Stimulated activated CD8-positive, alpha-beta memory T cell treated with anti-CD3 and anti-CD28 coated beads, Interleukin-7, amount 100 ng/mL, for 24 hours (primary cell): ENCODE measurements around the gene ENTPD1.
"Not testable (repeated sequence)": the region's sequence is repeated elsewhere in the genome, so short reads cannot be mapped to it uniquely, and the experiment has no call there.

Source experiments
- DNase-seq: peaks from one replicate; pipeline ENCODE4 v3.0.0-alpha.2; 2020; ENCODE audit warnings: low read depth

ENTPD1 gene

DNA sequence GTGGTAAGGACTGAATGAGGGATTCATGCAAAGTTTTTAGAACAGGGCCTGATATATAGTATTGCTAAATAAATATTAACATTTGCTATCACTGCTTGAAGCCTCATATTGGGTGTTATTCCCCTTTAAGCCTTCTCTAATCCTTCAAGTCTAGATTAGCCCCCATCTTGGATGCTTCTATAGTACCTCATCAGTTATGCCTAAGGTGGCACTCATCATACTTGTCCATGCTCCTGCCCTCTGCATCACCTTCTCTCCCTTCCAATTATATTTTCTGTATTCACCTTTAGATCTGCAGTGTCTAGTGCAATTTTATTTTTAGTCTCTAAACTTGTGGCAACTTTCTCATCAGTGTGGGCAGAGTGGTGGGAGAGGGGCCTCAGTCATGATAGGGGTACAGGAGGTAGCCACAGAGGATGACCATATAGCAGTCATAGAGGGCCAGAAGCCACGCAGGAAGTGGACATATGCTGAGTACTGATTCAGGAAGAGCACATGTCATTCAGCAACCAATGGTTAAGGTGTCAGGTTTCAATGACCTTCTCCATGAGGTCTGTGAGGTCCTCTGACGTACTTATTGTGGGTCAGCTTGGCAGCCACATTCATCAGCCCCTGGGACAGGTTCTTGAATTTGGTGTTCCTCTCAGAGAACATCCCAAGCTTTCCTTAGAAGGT, 2.5 kb downstream of the ENTPD1 start:
- DNase-seq = no peak

DNA sequence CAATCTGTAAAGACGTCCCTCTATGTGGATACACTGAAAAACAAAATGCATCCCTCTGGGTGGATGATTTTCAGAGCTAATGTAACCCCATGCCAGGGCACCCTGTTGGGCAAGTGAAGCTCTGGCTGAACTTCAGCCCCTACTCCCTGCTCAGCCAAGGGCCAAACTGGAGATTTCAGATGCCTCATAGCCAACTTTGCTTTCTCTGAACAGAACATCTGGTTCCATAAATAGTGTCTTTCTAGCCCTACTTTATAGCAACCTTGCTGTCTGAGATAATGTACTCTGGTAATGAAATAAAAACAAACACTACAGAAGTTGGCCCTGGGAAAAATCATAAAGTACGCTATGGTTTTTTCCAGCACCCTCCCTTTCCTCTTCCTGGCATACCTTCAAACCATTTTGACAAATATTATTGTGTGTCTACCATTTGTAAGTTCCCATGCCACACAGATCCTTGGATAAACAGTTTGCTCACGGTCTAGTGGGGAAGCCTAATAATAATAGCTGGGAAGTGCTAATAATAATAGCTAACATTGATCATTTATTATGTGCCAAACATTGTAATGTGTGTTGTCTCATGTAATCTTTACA, 3.4 kb downstream of the ENTPD1 start:
- no peak for DNase-seq

DNA sequence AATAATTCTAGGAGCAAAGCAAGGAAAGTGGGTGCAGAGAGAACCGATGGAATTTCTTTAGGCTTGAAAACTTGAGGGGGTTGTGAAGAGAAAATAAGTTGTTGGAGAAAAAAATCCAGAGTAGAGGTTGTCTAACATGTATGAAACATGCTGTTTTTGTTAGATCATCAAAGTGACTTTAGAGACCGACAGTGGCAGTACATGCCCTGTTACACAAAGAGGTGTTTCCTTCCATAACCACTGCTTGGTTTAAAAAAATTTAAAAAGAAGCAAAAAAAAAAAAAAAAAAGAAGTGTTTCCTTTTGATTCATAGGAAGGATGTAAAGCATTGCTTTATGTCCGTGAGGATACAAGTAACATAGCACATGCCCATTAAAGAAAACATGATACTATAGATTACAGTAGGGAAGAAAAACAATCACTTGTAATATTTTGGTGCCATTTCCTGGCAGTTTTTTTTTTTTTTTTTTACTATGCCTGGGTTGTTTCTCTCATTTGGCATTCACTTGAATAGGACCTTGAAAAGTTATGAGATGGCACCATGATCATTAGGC, 6.1 kb downstream of the ENTPD1 start:
- DNase-seq = no peak

DNA sequence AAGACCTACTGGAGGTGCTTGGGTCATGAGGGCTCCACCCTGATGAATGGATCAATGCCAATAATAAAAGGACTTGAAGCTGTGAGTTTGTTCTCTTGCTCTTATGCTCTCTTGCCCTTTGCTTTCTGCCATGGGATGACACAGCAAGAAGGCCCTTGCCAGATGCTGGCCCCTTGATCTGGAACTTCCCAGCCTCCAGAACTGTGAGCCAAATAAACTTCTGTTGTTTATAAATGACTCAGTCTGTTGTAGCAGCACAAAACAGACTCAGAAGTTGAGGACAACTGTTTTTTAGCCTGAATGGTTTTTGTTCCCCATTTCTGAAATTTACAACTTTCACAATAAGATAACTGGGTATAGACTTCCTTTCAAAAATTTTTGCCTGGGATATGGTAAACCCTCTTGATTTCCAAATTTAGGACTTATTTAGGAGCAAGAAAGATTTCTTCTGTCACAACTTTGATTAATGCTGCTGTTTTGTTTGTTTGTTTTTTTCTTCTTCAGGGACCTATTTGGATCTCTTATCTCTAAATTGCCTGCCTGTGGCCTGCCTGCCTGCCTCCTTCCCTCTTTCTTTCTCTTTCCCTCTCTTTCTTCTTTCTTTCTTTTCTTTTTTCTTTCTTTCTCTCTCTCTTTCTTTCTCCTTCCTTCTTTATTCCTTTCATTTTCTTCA, 12.1 kb downstream of the ENTPD1 start:
- DNase-seq = no peak

DNA sequence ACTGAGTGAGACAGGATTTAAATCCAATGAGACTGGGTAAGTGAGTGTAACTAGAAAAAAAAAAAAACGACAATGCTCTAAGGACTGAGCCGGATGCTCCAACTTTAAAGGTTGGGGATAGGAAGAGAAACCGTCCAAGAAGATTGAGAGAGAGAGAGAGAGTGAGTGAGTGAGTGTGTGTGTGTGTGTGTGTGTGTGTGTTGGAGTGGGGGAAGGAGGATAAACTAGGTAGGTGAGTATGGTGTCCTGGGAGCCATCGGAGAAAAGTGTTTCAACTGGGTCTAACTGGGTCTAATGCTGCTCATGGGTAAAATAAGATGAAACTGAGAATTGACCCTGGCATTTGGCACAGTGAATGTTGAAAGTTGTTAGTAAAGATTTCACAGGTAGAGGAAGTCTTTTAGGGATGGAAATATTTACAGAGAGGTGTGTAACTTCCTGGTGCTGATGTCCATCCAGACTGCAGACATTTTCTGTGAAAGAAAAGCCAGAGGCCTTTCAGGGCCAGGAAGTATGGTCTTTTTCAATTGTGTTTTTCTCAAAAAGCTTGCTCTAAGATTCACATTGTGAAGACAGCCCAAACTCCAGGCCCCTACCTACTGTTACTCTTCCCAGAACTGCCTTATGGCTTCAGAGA, 14.2 kb downstream of the ENTPD1 start:
- DNase-seq = no peak

DNA sequence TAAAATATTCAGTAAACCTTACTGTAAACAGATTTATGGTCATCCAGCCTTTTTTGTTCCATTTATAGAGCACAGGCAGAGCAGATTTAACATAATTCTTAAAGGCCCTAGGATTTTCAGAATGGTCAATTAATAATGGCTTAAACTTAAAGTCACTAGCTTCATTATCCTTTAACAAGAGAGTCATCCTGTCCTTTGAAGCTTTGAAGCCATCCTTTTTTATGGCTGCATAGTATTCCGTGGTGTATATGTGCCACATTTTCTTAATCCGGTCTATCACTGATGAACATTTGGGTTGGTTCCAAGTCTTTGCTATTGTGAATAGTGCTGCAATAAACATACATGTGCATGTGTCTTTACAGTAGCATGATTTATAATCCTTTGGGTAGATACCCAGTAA, 17.5 kb downstream of the ENTPD1 start:
- not testable (repeated sequence) for DNase-seq

DNA sequence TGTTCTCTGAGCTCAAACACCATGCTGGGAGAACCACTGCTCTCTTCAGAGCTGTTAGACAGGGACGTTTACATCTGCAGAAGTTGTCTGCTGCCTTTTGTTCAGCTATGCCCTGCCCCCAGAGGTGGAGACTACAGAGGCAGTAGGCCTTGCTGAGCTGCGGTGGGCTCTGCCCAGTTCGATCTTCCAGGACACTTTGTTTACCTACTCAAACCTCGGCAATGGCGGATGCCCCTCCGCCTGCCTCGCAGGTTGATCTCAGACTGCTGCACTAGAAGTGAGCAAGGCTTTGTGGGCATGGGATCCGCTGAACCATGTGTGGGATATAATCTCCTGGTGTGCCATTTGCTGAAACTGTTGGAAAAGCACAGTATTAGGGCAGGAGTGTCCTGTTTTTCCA, 21.7 kb downstream of the ENTPD1 start:
- not testable (repeated sequence) for DNase-seq

DNA sequence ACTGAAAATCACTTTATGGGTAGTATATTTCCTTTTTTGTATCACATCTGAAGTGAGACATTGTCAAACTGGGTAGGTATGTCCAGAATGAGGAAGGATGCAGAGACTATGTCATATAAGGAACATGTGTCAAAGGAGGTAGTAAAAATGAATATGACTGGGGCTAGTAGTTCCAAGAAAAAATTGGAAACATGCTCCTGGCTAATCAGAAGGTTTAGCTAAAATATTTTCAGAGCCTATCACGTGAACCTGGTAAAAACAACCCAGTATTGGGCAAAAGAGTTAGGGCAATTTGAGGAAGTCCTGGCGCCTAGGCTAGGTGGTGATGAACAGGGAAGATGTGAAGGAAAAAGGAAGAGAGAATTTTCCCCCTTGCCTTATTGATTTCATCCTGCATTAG, 26.4 kb downstream of the ENTPD1 start:
- no peak for DNase-seq

DNA sequence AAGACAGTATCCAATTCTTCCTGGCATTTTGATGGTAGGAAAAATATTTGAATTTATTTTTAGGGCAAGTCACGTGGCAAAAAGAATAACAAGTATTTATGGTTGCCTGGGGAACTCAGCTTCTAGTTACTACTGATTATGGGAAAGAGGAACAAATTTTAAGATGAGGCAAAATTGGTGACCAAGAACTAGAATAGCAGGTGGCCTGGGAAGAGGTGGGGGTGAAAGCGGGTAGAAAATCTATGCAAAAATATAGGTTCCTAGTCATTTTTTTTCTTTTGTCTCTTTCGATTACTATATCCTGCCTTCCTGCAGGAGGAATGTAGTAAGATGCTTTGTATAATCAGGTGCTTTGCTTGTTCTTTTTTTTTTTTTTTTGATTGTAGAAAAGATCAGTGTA, 27.8 kb downstream of the ENTPD1 start:
- no peak for DNase-seq

DNA sequence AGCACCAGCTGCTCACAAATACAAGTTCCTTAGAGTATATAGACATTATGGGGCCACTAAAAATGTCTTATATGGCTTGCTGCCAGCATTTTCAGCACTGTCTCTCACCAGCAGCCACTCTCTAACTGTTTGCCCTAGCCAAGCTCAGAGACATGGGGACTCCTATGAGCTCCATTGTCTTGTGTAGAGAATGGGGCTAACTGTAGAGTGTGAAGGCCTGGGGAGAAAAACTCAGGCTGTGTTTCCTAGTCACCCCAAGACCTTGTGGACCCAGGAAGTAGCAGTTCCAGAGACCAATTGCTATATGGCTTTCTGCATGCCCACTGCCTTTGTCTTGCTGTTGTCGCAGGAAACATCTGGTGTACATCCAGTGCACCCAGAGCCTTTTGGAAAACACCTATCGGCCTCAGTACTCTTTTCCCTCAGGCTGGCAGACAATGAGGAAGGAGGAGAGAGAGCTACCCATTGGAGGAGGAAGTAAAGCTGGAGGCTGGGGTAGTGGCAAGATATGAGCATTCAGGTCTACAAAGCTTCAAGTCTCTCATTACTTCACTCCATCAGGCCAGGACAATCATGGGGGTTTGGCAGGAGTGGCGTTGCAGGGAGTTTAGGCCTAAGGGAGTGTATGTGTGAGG, 28.4 kb downstream of the ENTPD1 start:
- DNase-seq = no peak

DNA sequence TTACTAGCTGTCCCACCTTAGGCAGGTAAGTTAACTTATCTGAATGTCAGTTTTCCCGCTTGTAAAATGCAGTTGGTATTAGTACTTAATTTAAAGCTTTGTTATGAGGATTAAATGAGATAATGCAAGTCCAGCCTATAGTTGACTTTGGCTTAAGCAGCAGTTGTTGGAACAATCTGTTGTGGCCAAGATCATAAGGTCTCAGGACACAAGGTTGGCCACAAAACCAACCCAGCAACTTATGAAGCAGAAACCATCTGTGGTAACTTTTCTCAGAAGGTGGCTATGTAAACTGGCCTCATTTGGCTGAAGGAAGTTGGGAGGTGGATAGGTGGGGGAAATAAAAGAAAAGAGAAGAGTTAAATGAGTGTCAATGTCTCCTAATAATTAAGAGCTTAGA, 29.4 kb downstream of the ENTPD1 start:
- DNase-seq = no peak

DNA sequence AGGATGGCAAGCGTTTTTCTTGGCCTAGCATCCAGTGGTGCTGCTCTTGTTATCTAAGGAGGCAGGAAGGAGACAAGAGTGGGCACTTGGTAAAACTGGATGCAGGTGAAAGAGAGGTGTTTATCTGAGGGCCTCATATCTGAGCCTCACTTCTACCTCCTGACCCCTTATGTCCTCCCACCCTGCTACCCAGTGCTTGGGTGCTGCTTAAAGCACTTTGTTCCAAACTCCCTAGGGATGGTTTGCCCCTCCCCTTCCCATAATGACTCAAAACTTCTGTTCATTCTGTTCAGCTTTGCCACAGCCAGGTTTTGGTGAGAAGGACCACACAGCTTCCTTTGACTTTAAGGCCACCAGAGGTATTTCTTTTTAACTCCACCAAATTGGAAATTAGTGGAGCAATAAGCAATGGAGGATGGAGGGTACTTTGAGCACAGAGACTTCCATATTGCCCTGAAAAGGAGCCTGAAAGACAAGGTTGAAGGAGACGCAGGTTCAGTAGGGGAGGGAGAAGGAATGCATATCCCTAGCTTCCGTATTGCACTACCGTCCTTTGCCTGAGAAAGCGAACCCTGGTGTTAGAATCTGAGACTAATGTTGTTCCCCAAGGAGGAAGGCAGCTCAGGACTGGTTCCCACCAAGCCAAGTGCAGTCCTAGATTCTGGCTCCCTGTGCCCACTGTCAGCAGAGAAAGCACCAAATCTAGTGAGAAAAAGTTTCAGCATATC, 30.1 kb downstream of the ENTPD1 start:
- no peak for DNase-seq

DNA sequence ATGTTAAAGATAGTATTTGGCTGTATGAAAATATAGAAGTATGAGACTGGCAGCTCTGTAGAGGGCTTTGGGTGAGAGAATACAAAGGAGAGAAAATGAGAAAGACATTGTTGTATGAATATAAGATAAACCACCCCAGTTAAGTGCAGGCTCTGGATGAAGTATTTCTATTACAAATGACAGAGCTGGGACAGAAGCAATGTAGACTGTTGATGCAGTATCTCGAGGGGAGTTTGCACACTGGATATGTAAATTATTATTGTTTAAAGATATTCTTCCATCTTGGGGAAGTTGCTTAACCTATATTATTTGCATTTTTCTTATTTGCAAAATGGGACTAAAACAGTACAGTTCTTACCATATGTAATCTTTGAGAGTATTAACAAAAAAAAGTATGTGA, 31.5 kb downstream of the ENTPD1 start:
- DNase-seq = no peak

DNA sequence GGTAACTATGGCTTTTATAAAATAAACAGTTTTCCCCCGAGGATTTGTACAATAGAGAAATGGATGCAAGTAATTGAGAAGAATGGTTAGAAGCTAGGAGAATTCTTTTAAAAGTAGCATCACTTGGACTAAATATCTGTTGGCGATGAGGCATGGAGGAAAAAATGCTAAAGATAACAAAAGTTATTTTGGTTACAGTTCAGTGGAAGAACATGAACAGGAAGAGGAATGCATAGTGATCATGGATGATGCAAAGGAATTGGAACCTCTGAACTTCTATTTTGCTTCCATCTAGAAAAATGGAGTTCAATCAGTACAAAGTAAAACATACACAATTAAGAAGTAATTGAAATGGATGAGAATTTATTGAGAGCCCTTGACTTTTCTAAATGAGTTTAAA, 32.9 kb downstream of the ENTPD1 start:
- DNase-seq = no peak

DNA sequence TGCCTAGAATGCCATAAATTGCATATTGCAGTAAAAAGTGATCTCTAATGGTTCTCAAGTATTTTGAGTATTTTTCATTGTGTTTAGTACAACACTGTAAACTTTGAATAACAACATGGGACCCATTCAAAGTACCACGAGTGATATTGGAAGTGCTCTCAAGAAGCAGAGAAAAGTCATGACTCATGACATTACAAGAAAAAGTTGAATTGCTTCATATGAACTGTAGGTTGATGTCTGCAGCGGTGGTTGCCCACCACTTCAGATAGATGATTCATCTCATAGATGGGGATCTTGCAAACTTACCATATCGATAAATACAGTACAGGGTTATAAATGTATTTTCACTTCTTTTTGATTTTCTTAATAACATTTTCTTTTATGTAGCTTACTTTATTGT, 33.9 kb downstream of the ENTPD1 start:
- DNase-seq = no peak

DNA sequence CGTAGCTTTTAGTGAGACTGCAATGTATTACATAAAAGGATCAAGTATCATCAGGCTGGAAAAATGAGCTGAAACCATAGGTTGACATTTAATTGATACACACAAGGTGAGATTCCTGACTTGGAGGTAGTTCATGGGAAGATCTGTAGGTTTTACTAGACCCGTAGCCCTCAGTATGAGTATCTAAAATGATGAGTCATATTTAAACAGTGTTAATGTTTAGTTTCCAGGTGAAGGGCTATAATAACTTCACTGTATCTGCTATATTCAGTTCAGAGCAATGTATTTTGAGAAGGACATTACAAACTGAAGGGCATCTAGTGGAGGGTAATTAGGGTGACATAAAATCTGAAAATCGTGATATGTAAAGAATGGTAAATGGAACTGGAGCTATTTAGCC, 35.0 kb downstream of the ENTPD1 start:
- no peak for DNase-seq

DNA sequence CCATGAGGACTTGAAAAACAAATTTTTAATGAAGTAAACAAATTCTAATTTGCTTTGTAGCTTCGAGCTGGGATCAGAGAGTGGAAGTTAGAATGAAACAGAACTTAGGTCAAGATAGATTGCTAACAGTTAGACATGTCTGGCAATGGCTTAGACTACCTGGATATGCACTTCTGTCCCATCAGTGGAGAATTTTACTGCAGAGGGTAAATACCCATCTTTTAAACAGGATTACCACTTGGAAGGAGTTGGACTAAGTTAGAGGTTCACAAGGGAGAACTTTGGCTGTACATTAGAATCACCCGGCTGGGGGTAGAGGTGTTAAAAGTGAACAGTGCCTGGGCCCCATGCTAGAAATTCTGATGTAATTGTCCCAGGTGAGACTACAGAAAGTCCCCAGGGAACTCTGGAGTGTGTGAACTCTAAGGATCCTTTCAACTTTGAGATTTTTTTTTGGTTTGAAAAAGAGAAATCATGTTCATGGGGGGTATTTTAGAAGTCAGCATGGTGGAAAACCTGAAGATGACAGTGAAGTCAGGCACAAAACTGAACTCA, 35.5 kb downstream of the ENTPD1 start:
- no peak for DNase-seq

DNA sequence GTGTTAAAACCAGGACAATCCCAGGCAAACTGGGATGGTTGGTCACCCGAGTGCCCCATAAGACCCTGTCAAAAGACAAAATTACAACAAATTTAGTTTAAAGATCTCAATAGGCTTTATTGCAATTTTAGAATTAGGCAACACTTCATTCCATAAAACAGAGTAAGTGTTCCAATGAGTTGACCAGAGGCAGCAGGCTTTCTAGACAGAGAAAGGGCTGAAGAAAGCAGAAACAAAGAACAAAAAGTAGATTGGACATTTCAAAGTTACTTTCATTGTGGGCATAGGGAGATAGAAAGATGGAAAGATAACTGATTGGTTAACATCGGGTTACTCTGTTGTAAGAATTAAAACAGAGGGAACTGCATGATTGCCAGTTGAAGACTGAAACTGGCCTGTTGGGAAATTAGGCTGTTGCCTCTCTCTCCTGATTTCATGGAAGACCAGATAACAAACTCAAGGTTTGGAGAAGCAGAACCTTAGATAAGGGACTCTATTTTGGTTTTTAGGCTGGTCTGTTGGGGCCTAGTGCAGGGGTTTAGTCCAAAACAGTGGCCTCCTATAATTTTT, 36.3 kb downstream of the ENTPD1 start:
- DNase-seq = no peak

DNA sequence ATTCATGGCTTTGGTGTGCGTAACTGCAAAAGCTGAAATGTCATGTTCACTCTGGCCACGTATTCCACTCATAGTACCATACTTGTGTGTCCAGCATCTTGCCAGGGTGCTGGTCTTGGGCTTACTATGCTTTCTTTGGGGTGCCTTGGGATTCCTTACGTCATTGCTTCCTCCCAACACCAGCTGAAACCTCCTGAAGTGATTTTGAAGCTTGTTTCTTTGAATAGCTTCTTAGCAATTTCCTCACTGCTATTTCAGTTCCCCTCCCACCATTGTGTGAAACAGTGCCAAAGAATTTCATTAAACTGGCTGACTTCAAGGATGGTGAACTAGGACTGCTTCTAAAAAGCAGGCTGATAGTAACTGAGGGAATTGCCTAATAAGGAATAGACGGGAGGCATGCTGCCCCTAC, 36.9 kb downstream of the ENTPD1 start:
- no peak for DNase-seq

DNA sequence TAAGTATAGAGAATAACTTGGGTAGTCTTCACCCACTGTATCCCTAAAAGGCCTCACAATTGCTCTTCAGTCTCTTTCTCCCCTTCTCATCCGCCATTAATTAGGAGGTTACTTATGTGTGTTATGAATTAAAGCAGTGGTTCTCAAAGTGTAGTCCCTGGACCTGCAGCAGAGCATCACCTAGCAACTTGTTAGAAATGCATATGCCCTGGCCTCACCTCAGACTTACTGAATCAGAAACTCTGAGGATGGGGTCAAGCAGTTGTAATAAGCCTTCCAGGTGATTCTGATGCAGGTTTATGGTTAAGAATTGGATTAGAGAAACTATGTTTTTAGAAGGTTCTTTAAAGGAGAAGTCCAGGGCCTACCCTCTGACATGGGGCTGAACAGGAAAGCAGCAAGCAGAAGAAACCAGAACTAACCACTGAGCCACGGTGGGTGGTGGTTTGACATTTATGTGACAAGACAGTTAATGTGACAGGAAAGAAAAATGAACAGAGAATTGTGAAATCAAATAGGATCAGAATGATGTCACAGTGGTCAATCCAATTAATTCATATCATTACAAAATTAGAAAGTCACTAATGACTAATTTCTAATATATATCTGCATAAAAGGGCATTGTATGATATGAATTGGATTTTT, 37.6 kb downstream of the ENTPD1 start:
- DNase-seq = no peak

DNA sequence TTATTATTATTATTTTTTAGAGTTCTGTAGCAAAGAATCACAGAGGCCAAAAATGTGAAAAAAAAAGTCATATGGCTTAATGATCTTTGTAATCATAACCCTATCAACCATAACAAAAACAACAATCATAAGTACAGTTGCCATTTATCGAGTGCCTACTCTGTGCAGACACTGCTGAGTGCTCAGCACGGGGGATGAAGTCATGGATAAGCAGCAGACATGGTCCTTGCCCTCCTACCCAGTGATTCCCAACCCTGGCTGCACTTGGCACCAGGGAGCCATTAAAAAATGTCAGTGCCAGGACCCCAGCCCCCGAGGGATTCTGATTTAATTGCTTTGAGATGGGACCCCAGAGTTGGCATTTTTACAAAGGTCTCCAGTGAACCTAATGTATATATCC, 38.2 kb downstream of the ENTPD1 start:
- DNase-seq = no peak
